Fibroblast of lung (primary cell): ENCODE data around the gene RPS25.

Source experiments
- EZH2 ChIP-seq: IDR thresholded peaks from 2 replicates; pipeline ENCODE4 v1.5.1; 2012; ENCODE audit warnings: low read length, control low read depth, mild to moderate bottlenecking; ENCODE audit errors: missing control alignments
- TF ChIP-seq, protein P1 (sequence below), 2 donors: IDR thresholded peaks in 1 of 2; conservative IDR thresholded peaks in 1 of 2; 1 replicate in 1 of 2; 2 replicates in 1 of 2; pipeline ENCODE4 v1.5.1; 2011 to 2012; ENCODE audit warnings: low read length in 2 of 2, control low read depth in 1 of 2, inconsistent platforms in 1 of 2, low read depth in 1 of 2, mild to moderate bottlenecking in 1 of 2

DNA sequence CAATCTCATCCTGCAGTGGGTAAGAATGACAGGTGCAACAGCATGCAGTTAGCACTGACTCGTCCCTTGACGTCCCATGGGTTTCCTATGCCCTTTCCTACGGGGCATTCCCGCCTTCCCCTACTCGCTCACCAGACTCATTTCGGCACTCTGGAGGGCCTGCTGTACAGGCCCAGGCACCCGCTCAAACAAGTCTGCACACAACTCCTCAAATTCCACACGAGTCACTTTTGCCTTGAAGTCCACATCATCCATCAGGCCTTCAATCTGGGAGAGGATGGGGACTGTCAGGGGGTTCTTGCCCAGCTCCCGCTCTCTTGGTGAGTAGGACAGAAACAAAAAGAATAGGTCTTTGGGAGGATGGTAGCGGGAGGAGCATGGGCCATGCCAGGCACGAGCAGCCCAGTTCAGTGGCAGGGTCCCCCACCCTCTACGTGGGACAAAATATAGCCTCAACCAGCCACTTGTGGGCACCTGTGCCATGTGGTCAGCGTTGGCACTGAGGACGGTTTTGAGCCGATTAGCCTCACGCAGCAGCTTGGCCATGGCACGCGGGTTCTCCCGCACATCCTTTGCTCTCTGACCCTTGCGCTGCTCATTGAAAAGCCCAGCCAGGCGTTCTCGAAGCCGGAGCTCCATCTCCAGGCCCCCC, 34.1 kb upstream of the RPS25 start:
- TF ChIP-seq, protein P1, sequence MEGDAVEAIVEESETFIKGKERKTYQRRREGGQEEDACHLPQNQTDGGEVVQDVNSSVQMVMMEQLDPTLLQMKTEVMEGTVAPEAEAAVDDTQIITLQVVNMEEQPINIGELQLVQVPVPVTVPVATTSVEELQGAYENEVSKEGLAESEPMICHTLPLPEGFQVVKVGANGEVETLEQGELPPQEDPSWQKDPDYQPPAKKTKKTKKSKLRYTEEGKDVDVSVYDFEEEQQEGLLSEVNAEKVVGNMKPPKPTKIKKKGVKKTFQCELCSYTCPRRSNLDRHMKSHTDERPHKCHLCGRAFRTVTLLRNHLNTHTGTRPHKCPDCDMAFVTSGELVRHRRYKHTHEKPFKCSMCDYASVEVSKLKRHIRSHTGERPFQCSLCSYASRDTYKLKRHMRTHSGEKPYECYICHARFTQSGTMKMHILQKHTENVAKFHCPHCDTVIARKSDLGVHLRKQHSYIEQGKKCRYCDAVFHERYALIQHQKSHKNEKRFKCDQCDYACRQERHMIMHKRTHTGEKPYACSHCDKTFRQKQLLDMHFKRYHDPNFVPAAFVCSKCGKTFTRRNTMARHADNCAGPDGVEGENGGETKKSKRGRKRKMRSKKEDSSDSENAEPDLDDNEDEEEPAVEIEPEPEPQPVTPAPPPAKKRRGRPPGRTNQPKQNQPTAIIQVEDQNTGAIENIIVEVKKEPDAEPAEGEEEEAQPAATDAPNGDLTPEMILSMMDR (conservative IDR thresholded peaks at IDR 0.05 in 1 of 2, IDR thresholded peaks at IDR 0.05 in 1 of 2; ENCODE audit: low read depth in 1 of 2, low read length in 2 of 2), result no peak
- TF ChIP-seq EZH2, result no peak
